Mucosa of descending colon (tissue), 3 donors: ENCODE measurements around the gene TEAD4. TPM values are rescaled to one million over a fixed set of nuclear protein-coding genes. Genes with fewer than 3 reads are reported as not detected.

Experiments used
- ATAC-seq: fragments of 200-7000 bp; cut with Tn5 transposase; one replicate; pipeline ENCODE4 v1.9.1; 2020; ENCODE audit warnings: mild to moderate bottlenecking, moderate library complexity
- DNase-seq, 3 donors: peaks; one replicate each; pipeline ENCODE4 v3.0.0-alpha.2; 2020
- H3K36me3 ChIP-seq: fragments of 200-600 bp; one replicate; pipeline ENCODE4 v1.8.0; 2021; ENCODE audit warnings: low read depth, mild to moderate bottlenecking
- H3K4me1 ChIP-seq: fragments of 200-600 bp; one replicate; pipeline ENCODE4 v1.8.0; 2021; ENCODE audit warnings: low read depth, mild to moderate bottlenecking
- H3K4me3 ChIP-seq: fragments of 200-600 bp; one replicate; pipeline ENCODE4 v1.8.0; 2021; ENCODE audit warnings: mild to moderate bottlenecking
- H3K9me3 ChIP-seq: fragments of 200-600 bp; one replicate; pipeline ENCODE4 v1.8.0; 2021; ENCODE audit warnings: mild to moderate bottlenecking
- intact Hi-C, 2 donors: fragments of 100-400 bp; cut with DNase I in 1 of 2; cut with micrococcal nuclease in 1 of 2; formaldehyde crosslinking; loops; one replicate each; pipeline versions ENCODE4 v1.11.0 to v1.11.1; 2022; cut with DNase I, micrococcal nuclease
- total RNA-seq, 3 donors: library from RNA; stranded (reverse); fragmentation: NEBNext Ultra II Directional in 2 of 3; extraction: Animal tissue kit (Norgen Biotek cat#: 25700) in 2 of 3; gene quantifications; one replicate each; pipeline versions ENCODE4 v1.2.1 to v1.2.4, GENCODE V29; 2021 to 2023
- TF ChIP-seq, protein P1 (sequence below): fragments of 200-600 bp; IDR thresholded peaks from one replicate; pipeline ENCODE4 v1.8.0; 2022; ENCODE audit warnings: antibody characterized with exemption, mild to moderate bottlenecking
- donor health status: DM: no; HTN: no; CAD: no; lungs with moderate emphysema.
- donor health status: DM: no; HTN: no; CAD: no.
- donor health status: DM: no; HTN: yes; CAD: no.

The TEAD4 gene
- total RNA-seq, 3 donors from 2014 or later: 4.6 to 11.3 (median 6.5) TPM

DNA sequence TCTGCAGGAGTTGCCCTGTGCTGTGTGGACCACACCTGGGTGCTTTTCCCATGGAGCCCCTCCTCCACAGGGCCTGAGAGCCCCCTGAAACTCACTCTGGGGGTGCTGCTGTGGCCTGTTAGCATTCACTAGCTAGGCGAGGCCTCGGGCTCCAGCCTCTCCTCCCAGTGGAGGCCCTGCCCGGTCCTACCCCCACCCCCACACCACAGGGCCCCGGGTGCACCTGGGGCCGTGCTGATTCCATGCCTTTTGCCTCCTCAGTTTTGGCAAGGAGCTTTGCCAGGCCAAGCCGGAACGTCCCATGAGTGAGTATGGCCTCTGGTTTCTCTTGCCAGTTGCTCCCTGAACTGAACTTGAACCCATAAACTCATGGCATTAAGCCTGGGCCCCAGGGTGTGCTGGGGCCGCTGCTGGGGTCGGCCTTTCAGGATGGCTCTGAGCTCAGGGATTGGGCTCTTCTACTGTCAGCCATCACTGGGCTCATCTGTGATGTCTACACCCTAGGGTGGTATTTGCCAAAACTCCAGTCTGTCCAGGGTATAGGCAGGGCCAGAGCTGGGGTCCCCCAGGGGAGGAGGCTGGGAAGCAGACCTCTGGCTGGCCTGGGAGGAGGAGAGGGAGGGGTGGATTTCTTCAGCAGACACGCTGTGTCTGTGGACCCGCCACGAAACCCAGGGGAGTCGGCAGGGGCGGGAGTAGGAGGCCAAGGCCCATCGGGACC lies 59.2 kb downstream of the TEAD4 start:
- Histone ChIP-seq H3K36me3 (no peaks in the 10 kb centered on the region), H3K9me3 (no peaks in the 10 kb centered on the region), H3K4me1 (no peaks in the 10 kb centered on the region), H3K4me3 (no peak overlapping the region)
- DNase-seq: no peak
- ATAC-seq: no peak
- intact Hi-C loops: no loop called here
- TF ChIP-seq, protein P1, sequence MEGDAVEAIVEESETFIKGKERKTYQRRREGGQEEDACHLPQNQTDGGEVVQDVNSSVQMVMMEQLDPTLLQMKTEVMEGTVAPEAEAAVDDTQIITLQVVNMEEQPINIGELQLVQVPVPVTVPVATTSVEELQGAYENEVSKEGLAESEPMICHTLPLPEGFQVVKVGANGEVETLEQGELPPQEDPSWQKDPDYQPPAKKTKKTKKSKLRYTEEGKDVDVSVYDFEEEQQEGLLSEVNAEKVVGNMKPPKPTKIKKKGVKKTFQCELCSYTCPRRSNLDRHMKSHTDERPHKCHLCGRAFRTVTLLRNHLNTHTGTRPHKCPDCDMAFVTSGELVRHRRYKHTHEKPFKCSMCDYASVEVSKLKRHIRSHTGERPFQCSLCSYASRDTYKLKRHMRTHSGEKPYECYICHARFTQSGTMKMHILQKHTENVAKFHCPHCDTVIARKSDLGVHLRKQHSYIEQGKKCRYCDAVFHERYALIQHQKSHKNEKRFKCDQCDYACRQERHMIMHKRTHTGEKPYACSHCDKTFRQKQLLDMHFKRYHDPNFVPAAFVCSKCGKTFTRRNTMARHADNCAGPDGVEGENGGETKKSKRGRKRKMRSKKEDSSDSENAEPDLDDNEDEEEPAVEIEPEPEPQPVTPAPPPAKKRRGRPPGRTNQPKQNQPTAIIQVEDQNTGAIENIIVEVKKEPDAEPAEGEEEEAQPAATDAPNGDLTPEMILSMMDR: no peak

DNA sequence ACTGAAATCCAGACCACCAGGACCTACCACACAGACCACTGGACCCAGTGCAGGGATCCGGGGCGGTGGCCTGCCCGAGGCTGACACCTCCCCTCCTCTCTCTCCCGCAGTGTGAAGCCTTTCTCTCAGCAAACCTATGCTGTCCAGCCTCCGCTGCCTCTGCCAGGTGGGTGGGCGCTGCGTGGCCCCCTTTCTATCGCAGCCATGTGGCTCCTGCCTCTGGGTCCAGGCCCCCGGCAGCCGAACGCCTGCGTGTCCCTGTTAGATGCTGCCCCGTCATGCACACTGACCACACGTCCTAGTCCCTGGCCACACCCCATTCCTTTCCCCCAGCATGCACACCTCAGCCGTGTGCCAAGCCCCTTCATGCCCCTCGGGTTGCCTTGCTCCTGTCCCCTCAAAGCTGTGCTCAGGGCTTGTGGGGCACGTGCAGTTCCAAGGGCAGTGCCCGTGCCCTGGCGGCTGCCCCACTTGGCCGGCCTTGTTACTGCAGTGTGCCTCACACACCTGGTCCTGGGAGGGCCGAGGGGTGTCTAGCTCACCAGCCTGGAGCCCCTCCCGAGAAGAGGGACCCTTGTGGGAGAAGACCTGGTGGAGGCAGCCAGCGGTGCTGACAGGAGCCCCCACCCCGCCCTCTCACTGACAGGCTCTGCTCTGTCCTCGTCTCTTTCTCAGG lies 59.9 kb downstream of the TEAD4 start:
- ATAC-seq: no peak
- Histone ChIP-seq H3K9me3 (no peaks in the 10 kb centered on the region), H3K36me3 (no peaks in the 10 kb centered on the region), H3K4me3 (no peak overlapping the region), H3K4me1 (no peaks in the 10 kb centered on the region)
- no peak for DNase-seq
- intact Hi-C loops: no loop called here
- TF ChIP-seq, protein P1: no peak

DNA sequence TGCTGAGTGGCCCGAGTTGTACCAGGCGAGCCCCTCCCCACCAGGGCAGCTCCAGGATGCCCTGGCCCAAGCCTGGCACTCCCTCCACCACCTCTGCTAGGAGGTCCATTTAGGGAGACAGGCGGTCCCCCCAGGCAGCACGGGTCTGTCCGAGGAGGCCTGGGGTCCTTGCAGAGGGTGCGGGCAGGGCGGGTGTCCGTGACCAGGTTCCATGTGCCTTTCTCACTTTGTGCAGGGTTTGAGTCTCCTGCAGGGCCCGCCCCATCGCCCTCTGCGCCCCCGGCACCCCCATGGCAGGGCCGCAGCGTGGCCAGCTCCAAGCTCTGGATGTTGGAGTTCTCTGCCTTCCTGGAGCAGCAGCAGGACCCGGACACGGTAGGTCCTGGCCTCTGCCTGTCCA lies 61.2 kb downstream of the TEAD4 start:
- ATAC-seq (no peak), DNase-seq (no peak)
- no peaks in the 10 kb centered on the region for H3K36me3 ChIP-seq
- no peaks in the 10 kb centered on the region for H3K4me1 ChIP-seq
- TF ChIP-seq, protein P1: no peak
- H3K9me3 ChIP-seq: no peaks in the 10 kb centered on the region
- intact Hi-C loops: no loop called here
- no peak overlapping the region for H3K4me3 ChIP-seq

GRCh38 chr12:3020850-3021435 lies 61.7 kb downstream of the TEAD4 start:
- ATAC-seq: no peak
- H3K36me3 ChIP-seq: no peaks in the 10 kb centered on the region
- DNase-seq: no peak

GRCh38 chr12:3022411-3022810 lies 63.2 kb downstream of the TEAD4 start:
- Histone ChIP-seq H3K4me1 (no peaks in the 10 kb centered on the region), H3K9me3 (no peaks in the 10 kb centered on the region), H3K36me3 (no peaks in the 10 kb centered on the region), H3K4me3 (no peak overlapping the region)
- TF ChIP-seq, protein P1: no peak
- intact Hi-C loops: no loop called here
- no peak for ATAC-seq
- no peak for DNase-seq

More at GRCh38 chr12:3020850-3021435, 61.7 kb downstream of the TEAD4 start:
- H3K4me3 ChIP-seq: no peak overlapping the region
- intact Hi-C loops: no loop called here
- TF ChIP-seq, protein P1: no peak
- H3K9me3 ChIP-seq: no peaks in the 10 kb centered on the region
- no peaks in the 10 kb centered on the region for H3K4me1 ChIP-seq
